Measurements from ENCODE around the gene SYCE3.

DNA sequence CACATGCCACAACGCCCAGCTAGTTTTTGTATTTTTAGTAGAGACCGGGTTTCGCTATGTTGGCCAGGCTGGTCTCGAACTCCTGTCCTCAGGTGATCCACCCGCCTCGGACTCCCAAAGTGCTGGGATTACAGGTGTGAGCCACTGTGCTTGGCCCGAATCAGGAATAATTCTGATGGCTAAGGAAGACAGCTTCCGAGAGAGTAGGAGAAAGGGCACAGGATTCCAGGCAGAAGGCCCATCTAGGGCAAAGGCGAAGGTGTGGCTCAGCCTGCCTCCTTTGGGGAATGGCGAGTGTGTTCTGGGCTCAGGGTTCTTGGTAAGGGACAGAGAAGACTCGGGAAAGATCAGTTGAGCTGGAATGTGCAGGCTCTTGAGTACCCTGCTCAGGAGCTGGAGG, 1.6 kb upstream of the SYCE3 start:
- TF ChIP-seq POLR2A (conservative IDR thresholded peaks at IDR 0.05) (no peak), HMG20B (CRISPR knock-in tag; IDR thresholded peaks at IDR 0.05) (no peak), ZNF124 (CRISPR knock-in tag; IDR thresholded peaks at IDR 0.05) (no peak), XRCC3 (IDR thresholded peaks at IDR 0.05) (no peak), POLR2AphosphoS5 (IDR thresholded peaks at IDR 0.05; ENCODE audit: control insufficient read depth, insufficient read depth, low read depth, low read length) (no peak)
- TF ChIP-seq, protein P1, sequence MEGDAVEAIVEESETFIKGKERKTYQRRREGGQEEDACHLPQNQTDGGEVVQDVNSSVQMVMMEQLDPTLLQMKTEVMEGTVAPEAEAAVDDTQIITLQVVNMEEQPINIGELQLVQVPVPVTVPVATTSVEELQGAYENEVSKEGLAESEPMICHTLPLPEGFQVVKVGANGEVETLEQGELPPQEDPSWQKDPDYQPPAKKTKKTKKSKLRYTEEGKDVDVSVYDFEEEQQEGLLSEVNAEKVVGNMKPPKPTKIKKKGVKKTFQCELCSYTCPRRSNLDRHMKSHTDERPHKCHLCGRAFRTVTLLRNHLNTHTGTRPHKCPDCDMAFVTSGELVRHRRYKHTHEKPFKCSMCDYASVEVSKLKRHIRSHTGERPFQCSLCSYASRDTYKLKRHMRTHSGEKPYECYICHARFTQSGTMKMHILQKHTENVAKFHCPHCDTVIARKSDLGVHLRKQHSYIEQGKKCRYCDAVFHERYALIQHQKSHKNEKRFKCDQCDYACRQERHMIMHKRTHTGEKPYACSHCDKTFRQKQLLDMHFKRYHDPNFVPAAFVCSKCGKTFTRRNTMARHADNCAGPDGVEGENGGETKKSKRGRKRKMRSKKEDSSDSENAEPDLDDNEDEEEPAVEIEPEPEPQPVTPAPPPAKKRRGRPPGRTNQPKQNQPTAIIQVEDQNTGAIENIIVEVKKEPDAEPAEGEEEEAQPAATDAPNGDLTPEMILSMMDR (IDR thresholded peaks at IDR 0.05 in 2 of 3, conservative IDR thresholded peaks at IDR 0.05 in 1 of 3; ENCODE audit: insufficient read depth in 2 of 3, low read depth in 1 of 3, low read length in 3 of 3) = no peak

Measured in K562 (cell line).